Omental fat pad (tissue), 4 donors: ENCODE measurements around the gene HLA-DQA1. TPM values are rescaled to one million over a fixed set of nuclear protein-coding genes. Genes with fewer than 3 reads are reported as not detected.
"Not testable (repeated sequence)": the region's sequence is repeated elsewhere in the genome, so short reads cannot be mapped to it uniquely, and the experiment has no call there.

Experiments used
- ATAC-seq: fragments of 150-250 bp; one replicate; pipeline ENCODE4 v1.9.1; 2016; ENCODE audit warnings: mild to moderate bottlenecking, moderate library complexity; ENCODE audit not compliant: low FRiP score
- DNase-seq: peaks from one replicate; pipeline ENCODE4 v3.0.0-alpha.2; 2019; ENCODE audit warnings: low spot score
- CTCF ChIP-seq, 3 donors: fragments of 450-650 bp; IDR thresholded peaks; one replicate each; pipeline ENCODE4 v1.5.1; 2016 to 2017; ENCODE audit warnings: antibody characterized with exemption in 3 of 3, mild to moderate bottlenecking in 3 of 3, moderate library complexity in 2 of 3
- total RNA-seq, 4 donors: library from RNA; depleted of rRNA; stranded (reverse); fragments of >200 nt; gene quantifications; one replicate each; pipeline ENCODE4 v1.1.0, GENCODE V29; 2016

The HLA-DQA1 gene
- total RNA-seq, 4 donors from 2014 or later = 1.8 to 14.5 (median 6.8) TPM

- ATAC-seq (no peak), DNase-seq (no peak)
- no peak for TF ChIP-seq CTCF (IDR thresholded peaks at IDR 0.05)
These were observed 1.6 kb upstream of the HLA-DQA1 start for GRCh38 chr6:32635526-32636123.

- no peak for ATAC-seq
- DNase-seq = no peak
- TF ChIP-seq CTCF (IDR thresholded peaks at IDR 0.05) = no peak
These were observed 677 bp downstream of the HLA-DQA1 start for GRCh38 chr6:32637883-32638282.

- TF ChIP-seq CTCF (IDR thresholded peaks at IDR 0.05) = no peak
- no peak for DNase-seq
- no peak for ATAC-seq
These were observed 1.5 kb downstream of the HLA-DQA1 start for GRCh38 chr6:32638532-32639219.

DNA sequence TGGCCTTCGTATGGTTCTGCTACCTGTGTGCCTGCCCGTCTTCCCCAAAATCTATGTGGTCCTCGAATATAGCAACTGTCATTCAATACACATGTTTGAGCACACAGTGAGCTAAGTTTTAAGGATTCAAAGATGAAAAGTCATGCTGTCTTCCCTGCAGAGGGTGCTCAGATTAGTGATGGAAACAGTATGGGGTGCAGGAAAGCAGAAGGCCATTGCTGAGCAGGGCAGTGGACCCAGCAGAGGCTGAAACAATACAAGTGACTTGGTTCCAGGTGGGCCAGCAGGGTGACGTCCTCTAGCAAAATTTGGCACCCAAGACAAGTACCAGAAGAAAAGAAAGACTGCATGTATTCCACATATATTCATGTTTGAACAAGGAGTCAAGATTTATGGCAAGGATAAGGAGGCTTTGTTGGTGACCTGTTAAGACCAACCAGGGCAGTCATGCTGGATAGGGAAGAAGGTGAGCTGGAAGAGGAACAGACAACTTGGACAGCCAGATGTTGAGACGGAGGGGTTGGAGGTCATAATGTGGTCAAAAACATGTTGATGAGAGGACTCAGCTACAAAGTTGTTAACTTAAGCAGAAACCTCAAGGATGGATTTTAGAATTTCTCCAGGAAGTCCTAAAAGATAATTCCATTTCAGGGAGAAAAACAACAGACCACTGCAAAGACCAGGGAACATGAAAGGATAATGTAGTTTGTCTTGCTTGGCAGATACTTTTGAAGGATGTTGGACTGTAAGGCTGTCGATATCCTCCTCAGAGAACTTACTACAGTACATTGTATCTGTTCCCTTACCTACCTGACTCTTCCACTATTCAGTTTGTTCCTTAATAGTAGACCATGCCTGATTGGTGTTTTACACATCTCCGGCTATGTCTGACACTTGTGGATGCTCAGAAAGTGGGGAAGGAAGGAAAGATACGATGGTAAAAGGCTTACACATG is 2.5 kb downstream of the HLA-DQA1 start:
- TF ChIP-seq CTCF (IDR thresholded peaks at IDR 0.05) = no peak
- DNase-seq (no peak), ATAC-seq (no peak)

DNA sequence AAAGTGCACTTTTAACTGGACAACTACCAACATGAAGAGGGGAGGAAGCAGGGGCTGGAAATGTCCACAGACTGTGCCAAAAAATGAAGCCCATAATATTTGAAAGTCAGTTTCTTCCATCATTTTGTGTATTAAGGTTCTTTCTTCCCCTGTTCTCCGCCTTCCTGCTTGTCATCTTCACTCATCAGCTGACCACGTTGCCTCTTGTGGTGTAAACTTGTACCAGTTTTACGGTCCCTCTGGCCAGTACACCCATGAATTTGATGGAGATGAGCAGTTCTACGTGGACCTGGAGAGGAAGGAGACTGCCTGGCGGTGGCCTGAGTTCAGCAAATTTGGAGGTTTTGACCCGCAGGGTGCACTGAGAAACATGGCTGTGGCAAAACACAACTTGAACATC is 3.9 kb downstream of the HLA-DQA1 start:
- no peak for DNase-seq
- TF ChIP-seq CTCF (IDR thresholded peaks at IDR 0.05) = no peak
- ATAC-seq = no peak

DNA sequence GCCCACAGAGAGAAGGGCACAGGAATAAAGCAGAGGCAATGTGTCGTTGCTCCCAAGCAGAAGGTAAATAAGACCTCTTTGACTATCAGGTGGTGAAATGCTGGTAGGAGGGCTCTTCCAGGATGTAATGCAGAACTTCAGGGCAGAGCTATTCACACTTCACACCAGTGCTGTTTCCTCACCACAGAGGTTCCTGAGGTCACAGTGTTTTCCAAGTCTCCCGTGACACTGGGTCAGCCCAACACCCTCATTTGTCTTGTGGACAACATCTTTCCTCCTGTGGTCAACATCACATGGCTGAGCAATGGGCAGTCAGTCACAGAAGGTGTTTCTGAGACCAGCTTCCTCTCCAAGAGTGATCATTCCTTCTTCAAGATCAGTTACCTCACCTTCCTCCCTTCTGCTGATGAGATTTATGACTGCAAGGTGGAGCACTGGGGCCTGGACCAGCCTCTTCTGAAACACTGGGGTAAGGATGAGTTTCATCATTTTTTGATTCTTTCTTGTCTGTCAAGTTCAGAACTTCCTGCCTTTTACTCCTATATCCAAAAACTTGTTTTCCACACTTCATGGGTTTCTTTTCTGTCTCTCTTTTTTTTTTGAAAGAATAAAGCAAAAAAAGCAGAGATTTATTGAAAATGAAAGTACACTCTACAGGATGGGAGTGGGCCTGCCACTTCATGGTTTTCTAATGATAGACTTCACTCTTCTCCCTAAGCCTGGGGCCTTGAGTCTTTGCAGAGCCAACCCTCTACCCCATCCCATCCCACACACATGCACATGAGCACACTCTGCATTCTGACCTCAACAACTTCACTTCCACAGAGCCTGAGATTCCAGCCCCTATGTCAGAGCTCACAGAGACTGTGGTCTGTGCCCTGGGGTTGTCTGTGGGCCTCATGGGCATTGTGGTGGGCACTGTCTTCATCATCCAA is 4.8 kb downstream of the HLA-DQA1 start:
- not testable (repeated sequence) for ATAC-seq, DNase-seq
